Ramos (cell line): ENCODE data around the gene SERPINB6.

ENCODE experiments used
- in situ Hi-C: fragments of 300-500 bp; cut with MboI; formaldehyde crosslinking; loops from one replicate; pipeline ENCODE4 v1.14.3; 2022; ENCODE audit warnings: low sequenced_read_pairs; ENCODE audit not compliant: unreplicated experiment

Gene SERPINB6

DNA sequence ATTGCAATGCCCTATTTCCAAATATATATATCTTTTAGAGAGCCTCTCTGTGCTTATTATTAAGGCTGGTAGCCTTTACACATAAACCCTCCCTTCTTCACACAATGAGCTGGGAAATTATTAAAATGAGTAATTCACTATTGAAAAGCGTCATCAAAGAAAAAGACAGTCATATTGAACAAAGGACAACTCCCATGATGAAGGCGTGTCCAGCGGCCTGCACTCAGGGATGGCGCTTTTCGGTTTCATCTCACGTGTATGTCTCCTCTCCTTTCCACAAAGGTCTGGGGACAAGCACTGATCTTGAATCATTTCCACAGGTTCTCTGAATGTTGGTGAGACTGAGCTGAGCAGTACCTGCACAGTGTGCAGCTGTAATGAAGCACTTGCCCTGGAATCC, 71.8 kb downstream of the SERPINB6 start:
- in situ Hi-C loops: loop anchor here (5.0 kb wide), 1 partner anchor 42 kb away; no protein-coding TSS in a partner anchor
